Body of pancreas (tissue), 4 donors: ENCODE results near the gene GP1BA.

Source experiments
- POLR2A ChIP-seq, 3 donors: fragments of 450-650 bp; IDR thresholded peaks; one replicate each; pipeline ENCODE4 v1.6.1; 2016; ENCODE audit warnings: antibody characterized with exemption in 3 of 3, mild to moderate bottlenecking in 2 of 3
- TF ChIP-seq, protein P1 (sequence below), 7 experiments: fragments of 450-650 bp in 4 of 7; fragments of 200-600 bp in 3 of 7; sonication (generic) in 3 of 7; IDR thresholded peaks; one replicate each; pipeline ENCODE4 v1.5.1; 2016 to 2019; ENCODE audit warnings: antibody characterized with exemption in 7 of 7

DNA sequence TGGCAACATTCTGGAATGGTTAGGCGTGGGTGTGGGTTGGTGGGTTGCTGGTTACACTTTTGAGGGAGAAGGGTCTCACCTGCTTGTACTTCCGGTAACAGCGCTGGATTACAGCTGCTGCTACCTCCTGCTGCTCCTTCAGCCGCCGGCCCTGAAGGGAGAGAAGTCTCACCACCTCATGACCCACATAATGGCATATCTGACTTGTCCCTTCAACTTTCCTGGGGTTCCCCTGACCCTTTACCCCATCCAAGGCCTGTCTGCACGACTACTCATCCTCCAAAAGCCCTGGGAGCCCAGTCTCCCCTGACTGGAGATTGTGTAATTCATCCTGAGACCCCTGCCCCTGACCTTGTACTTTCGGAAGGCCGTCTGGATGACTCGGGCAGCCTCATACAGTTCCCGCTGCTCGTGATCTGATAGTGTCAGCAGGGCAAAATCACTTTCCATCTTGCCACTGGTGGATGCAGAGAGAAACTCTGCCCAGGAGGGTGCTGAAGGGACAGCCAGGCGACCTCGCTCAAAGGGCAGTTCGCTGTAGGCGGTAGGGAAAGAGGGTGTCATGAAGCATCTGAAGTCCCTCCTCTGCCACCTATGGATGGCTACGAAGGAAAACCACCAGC is 37.6 kb downstream of the GP1BA start:
- TF ChIP-seq, protein P1, sequence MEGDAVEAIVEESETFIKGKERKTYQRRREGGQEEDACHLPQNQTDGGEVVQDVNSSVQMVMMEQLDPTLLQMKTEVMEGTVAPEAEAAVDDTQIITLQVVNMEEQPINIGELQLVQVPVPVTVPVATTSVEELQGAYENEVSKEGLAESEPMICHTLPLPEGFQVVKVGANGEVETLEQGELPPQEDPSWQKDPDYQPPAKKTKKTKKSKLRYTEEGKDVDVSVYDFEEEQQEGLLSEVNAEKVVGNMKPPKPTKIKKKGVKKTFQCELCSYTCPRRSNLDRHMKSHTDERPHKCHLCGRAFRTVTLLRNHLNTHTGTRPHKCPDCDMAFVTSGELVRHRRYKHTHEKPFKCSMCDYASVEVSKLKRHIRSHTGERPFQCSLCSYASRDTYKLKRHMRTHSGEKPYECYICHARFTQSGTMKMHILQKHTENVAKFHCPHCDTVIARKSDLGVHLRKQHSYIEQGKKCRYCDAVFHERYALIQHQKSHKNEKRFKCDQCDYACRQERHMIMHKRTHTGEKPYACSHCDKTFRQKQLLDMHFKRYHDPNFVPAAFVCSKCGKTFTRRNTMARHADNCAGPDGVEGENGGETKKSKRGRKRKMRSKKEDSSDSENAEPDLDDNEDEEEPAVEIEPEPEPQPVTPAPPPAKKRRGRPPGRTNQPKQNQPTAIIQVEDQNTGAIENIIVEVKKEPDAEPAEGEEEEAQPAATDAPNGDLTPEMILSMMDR (IDR thresholded peaks at IDR 0.05) = no peak
- no peak for TF ChIP-seq POLR2A (IDR thresholded peaks at IDR 0.05)
